DOHH2 (cell line): ENCODE results near the gene RGS9BP.
"Not testable (repeated sequence)": the region's sequence is repeated elsewhere in the genome, so short reads cannot be mapped to it uniquely, and the experiment has no call there.

ENCODE experiments used
- CTCF ChIP-seq: fragments of 200-600 bp; sonication (generic); IDR thresholded peaks from one replicate; pipeline ENCODE4 v1.5.1; 2014; ENCODE audit warnings: antibody characterized with exemption, mild to moderate bottlenecking, low read depth, low read length; ENCODE audit not compliant: poor library complexity, severe bottlenecking
- EZH2phosphoT487 ChIP-seq: fragments of 200-600 bp; sonication (generic); IDR thresholded peaks from 2 replicates; pipeline ENCODE4 v1.6.1; 2017; ENCODE audit warnings: borderline replicate concordance, mild to moderate bottlenecking, antibody characterized with exemption, low read length, moderate library complexity, mixed read lengths

GRCh38 chr19:32656379-32656778 lies 19.3 kb upstream of the RGS9BP start:
- TF ChIP-seq CTCF, EZH2phosphoT487: not testable (repeated sequence)
